HG03196 (cell line): ENCODE measurements around the gene UBAC2.

Experiments
- ATAC-seq: cut with Tn5 transposase; IDR thresholded peaks from one replicate; pipeline ENCODE4 v1.9.1; 2021; ENCODE audit not compliant: unreplicated experiment

Gene UBAC2

DNA sequence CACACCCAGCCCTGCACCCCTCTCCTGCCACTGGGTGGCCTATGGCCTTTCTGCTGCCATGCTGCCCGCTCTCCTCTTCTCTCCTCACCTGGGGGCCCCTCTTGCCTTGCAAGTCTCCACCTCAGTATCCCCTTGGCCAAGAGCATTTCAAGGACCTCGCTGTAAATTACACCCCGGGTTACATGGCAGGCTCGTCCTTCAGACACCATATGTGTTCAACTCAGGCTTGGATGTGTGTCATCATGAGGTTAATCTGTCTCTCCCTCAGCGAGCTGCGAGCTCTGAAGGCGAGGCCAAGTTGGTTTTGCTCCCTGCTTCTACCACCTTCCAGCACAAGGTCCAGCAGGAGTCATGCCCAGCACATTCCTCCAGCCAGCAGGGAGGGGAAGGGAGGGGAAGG, 225.8 kb downstream of the UBAC2 start:
- no peak for ATAC-seq

GRCh38 chr13:99429670-99430069, 229.0 kb downstream of the UBAC2 start:
- no peak for ATAC-seq

DNA sequence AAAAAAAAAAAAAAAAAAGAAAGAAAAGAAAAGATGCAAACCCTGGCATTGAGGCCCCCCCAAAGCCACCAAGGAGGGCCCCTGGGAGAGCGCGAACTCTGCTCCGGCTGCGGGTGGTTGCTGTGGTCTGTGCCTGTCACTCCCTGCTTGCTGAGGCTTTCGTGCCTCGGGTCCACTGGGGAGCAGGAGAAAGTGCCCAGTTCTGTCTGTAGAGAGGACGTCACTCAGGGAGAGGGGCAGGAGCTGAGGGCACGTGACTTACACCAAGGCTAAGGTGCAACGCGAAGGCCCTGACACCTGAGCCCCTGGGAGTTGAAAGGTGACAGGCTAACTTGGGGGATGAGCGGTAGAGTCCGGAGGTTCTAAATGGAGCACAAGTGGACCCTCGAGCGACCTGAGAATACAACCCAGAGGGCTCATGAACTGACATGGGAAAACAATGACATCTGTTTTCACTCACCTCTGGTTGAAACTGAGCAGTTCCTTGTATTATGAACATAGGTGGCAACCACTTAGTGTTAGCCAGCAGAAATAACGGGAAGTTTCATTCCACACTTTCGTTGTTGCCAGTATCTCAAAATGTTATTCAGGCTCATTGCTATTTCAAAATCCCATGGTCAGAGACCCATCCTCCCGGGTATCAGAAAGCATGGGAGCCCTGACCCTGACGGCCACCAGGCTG, 231.4 kb downstream of the UBAC2 start:
- peak; percentile 23 for ATAC-seq

DNA sequence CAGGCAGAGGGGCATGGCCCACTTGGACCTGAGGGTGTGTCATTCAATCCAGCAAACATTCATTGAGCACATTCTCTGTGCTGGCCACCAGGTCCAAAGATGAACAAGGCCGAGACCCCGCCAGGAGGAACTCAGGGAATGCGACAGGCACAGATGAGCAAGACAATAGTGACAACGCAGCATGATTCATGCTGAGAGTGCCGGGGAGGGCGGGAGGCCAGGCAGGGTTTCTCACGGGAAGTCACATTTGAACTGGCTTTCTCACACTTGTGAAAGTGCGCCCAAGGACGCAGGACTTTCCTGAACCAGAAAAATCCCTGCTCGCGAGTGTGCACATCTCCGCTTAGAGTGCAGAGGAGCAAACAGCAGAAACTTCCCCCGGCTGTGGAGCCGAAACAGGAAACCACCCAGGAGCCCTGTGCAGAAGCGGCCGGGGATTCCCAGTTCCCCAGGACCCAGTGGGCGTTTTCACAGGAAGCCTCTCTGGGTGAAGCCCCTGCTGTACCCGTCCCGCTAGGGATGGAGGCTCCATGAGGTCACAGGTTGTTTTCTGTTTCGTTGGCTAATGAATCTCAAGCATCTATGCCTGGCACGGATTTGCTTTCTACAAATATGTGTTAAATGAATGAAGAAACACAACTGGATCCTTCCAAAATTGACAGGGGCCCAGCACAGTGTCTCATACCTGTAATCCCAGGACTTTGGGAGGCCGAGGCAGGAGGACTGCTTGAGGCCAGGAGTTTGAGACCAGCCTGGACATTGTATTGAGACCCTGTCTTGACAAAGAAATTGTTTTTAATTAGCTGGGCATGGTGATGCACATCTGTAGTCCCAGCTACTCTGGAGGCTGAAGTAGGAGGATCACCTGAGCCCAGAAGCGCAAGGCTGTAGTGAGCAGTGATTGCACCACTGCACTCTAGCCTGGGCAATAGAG, 232.2 kb downstream of the UBAC2 start:
- ATAC-seq: peak; percentile 58

DNA sequence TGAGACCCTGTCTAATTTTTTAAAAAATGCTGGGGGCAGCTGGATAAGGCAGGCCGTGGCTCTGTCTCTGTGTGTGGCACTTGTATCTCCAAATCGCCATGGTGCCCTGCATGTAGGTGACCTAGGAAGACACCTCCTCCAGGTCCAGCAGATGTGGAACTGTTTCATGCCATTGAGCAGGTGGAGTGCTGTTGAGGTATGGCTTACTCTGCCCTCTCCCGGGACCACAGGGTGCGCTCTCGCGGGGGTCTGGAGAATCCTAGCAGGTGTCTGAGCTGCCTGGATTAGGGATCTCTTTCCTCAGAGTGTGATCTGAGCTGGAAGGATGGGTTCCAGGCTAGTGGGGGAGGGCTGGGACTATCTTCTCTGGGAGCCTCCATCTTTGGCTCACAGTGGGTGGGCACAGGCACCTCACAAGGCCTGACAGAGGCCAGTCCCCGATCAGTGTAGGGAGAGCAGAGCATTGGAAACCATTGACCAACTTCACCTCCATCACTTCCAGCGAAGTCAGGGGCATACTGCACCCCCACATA, 233.0 kb downstream of the UBAC2 start:
- ATAC-seq: no peak

GRCh38 chr13:99434258-99434788, 233.7 kb downstream of the UBAC2 start:
- no peak for ATAC-seq

DNA sequence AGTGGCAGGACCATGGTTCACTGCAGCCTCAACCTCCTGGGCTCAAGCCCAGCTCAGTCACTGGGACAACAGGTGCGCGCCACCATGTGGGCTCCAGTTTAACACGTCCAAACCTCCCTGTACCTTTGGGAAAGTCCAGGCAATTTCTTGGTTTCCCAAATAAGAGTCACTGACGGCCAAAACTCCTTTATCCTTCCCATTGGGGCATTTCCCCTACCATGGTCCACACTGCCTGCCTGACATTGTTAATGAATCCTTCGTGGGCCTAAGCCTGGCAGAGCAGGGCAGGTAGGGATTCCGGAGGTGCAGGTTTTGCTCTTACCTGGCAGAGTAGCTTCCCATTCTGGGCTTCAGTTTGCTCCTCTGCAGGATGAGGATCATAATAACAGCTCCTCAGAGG, 234.5 kb downstream of the UBAC2 start:
- ATAC-seq: no peak

DNA sequence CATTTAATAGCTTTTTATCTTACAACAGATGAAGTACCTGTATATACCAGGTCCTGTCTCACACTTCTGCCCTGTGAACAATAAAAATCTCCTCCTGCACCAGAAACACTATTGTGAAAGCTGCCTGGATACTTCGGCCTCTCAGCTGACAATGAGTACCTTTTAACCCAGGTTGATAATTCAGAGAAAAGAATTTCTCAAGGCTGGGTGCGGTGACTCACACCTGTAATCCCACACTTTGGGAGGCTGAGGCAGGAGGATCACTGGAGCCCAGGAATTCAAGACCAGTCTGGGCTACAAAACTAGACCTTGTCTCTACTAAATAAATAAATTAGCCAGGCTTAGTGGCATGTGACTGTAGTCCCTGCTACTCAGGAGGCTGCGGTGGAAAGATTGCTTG, 235.3 kb downstream of the UBAC2 start:
- ATAC-seq: no peak
